Erythroblast (primary cell): ENCODE measurements around the gene SPATS2L.

Experiments used
- GATA1 ChIP-seq: IDR thresholded peaks from 2 replicates; pipeline ENCODE4 v1.6.1; 2011; ENCODE audit warnings: low read depth, mild to moderate bottlenecking, control low read depth, low read length, moderate library complexity
- POLR2A ChIP-seq: IDR thresholded peaks from 2 replicates; pipeline ENCODE4 v1.6.1; 2011; ENCODE audit warnings: mild to moderate bottlenecking, low read length

GRCh38 chr2:200362202-200362917 lies 55.9 kb downstream of the SPATS2L start:
- TF ChIP-seq POLR2A (no peak), GATA1 (no peak)
